Tibial nerve (tissue), 4 donors: Measurements from ENCODE around the gene FOXRED1. TPM values are rescaled to one million over a fixed set of nuclear protein-coding genes. Genes with fewer than 3 reads are reported as not detected.

Experiments used
- DNase-seq, 2 donors: peaks; one replicate each; pipeline ENCODE4 v3.0.0-alpha.2; 2019; ENCODE audit warnings: low spot score in 2 of 2
- H3K27ac ChIP-seq, 4 donors: fragments of 200-600 bp; sonication (generic) in 3 of 4; one replicate each; pipeline ENCODE4 v1.5.1; 2017 to 2019; ENCODE audit warnings: mild to moderate bottlenecking in 1 of 4
- H3K27me3 ChIP-seq, 2 donors: fragments of 200-600 bp; sonication (generic) in 1 of 2; one replicate each; pipeline versions ENCODE4 v1.5.1 to v1.6.0; 2017 to 2019
- H3K36me3 ChIP-seq, 3 donors: fragments of 200-600 bp; sonication (generic); one replicate each; pipeline ENCODE4 v1.5.1; 2018 to 2019
- H3K4me1 ChIP-seq, 4 donors: fragments of 200-600 bp; sonication (generic) in 3 of 4; one replicate each; pipeline ENCODE4 v1.5.1; 2017 to 2019
- H3K4me3 ChIP-seq, 4 donors: fragments of 200-600 bp; sonication (generic) in 3 of 4; one replicate each; pipeline ENCODE4 v1.5.1; 2017 to 2019; ENCODE audit warnings: mild to moderate bottlenecking in 1 of 4, moderate library complexity in 1 of 4
- H3K9me3 ChIP-seq, 4 donors: fragments of 200-600 bp; sonication (generic) in 3 of 4; one replicate each; pipeline ENCODE4 v1.5.1; 2017 to 2019
- CTCF ChIP-seq, 5 experiments: fragments of 200-600 bp in 3 of 5; fragments of 450-650 bp in 2 of 5; sonication (generic) in 3 of 5; IDR thresholded peaks; one replicate each; pipeline ENCODE4 v1.5.1; 2016 to 2019; ENCODE audit warnings: antibody characterized with exemption in 5 of 5, mild to moderate bottlenecking in 3 of 5, moderate library complexity in 2 of 5
- EP300 ChIP-seq, 2 donors: sonication (generic); formaldehyde crosslinking; IDR thresholded peaks; one replicate each; pipeline ENCODE4 v1.6.1; 2017; ENCODE audit warnings: antibody characterized with exemption in 2 of 2, mild to moderate bottlenecking in 1 of 2
- POLR2A ChIP-seq, 2 donors: fragments of 450-650 bp; IDR thresholded peaks; one replicate each; pipeline ENCODE4 v1.6.1; 2017; ENCODE audit warnings: antibody characterized with exemption in 2 of 2, mild to moderate bottlenecking in 2 of 2, moderate library complexity in 2 of 2
- WGBS, 2 donors: methylation state at CpG; one replicate each; pipeline ENCODE4 v1.1.5; 2018; 5-methylcytosine and 5-hydroxymethylcytosine counted together
- total RNA-seq, 4 donors: library from RNA; depleted of rRNA; stranded (reverse); fragments of >200 nt; gene quantifications; one replicate each; pipeline ENCODE4 v1.1.0, GENCODE V29; 2016

FOXRED1 gene
- total RNA-seq, 4 donors from 2014 or later = 17.9 to 29.5 (median 20.4) TPM

- Histone ChIP-seq H3K4me3 (no peak overlapping the region), H3K9me3 (no peaks in the 10 kb centered on the region), H3K27ac (peak overlapping the region in 1 of 4 donors; percentile 43), H3K36me3 (peaks cover 0 to 24% (median 0%) of the 10 kb centered on the region in 3 donors), H3K4me1 (peaks cover 0 to 47% (median 17%) of the 10 kb centered on the region in 4 donors), H3K27me3 (no peaks in the 10 kb centered on the region)
- DNase-seq = no peak
- 55 to 68% methylated on average over 8 of the region's 8 CpGs for WGBS, 2 donors
- TF ChIP-seq CTCF (IDR thresholded peaks at IDR 0.05) (no peak), POLR2A (IDR thresholded peaks at IDR 0.05) (no peak), EP300 (IDR thresholded peaks at IDR 0.05) (no peak)
These were observed 44.0 kb downstream of the FOXRED1 start for GRCh38 chr11:126312961-126313360.

GRCh38 chr11:126313826-126314225 lies 44.9 kb downstream of the FOXRED1 start:
- TF ChIP-seq POLR2A (IDR thresholded peaks at IDR 0.05) = no peak
- TF ChIP-seq CTCF (IDR thresholded peaks at IDR 0.05) = no peak
- TF ChIP-seq EP300 (IDR thresholded peaks at IDR 0.05) = no peak
- WGBS, 2 donors = 79 to 81% methylated on average over 5 of the region's 5 CpGs
- Histone ChIP-seq H3K4me1 (peaks cover 0 to 48% (median 23%) of the 10 kb centered on the region in 4 donors), H3K27ac (no peak overlapping the region), H3K36me3 (peaks cover 0 to 24% (median 0%) of the 10 kb centered on the region in 3 donors), H3K27me3 (no peaks in the 10 kb centered on the region), H3K9me3 (no peaks in the 10 kb centered on the region), H3K4me3 (no peak overlapping the region)
- no peak for DNase-seq

GRCh38 chr11:126317432-126317755 lies 48.4 kb downstream of the FOXRED1 start:
- no peaks in the 10 kb centered on the region for H3K27me3 ChIP-seq
- H3K27ac ChIP-seq = peak overlapping the region; percentile 64 to 96 (median 79)
- H3K4me3 ChIP-seq = peak overlapping the region in 1 of 4 donors; percentile 25
- 12 to 20% methylated on average over 1 of the region's 1 CpG for whole genome bisulfite sequencing, 2 donors
- H3K4me1 ChIP-seq = peaks cover 0 to 43% (median 21%) of the 10 kb centered on the region in 4 donors
- TF ChIP-seq POLR2A (IDR thresholded peaks at IDR 0.05) (no peak), CTCF (IDR thresholded peaks at IDR 0.05) (no peak), EP300 (IDR thresholded peaks at IDR 0.05) (no peak)
- H3K9me3 ChIP-seq = no peaks in the 10 kb centered on the region
- H3K36me3 ChIP-seq = peaks cover 0 to 18% (median 0%) of the 10 kb centered on the region in 3 donors
- DNase-seq = no peak

- TF ChIP-seq POLR2A (IDR thresholded peaks at IDR 0.05) (peak in 1 of 2 donors; percentile 15), CTCF (IDR thresholded peaks at IDR 0.05) (no peak), EP300 (IDR thresholded peaks at IDR 0.05) (peak; percentile 13 to 62)
- Histone ChIP-seq H3K9me3 (no peaks in the 10 kb centered on the region), H3K36me3 (peaks cover 0 to 12% (median 0%) of the 10 kb centered on the region in 3 donors), H3K4me3 (peak overlapping the region; percentile 1 to 25 (median 6)), H3K27me3 (no peaks in the 10 kb centered on the region), H3K27ac (peak overlapping the region; percentile 64 to 96 (median 79)), H3K4me1 (peaks cover 0 to 37% (median 21%) of the 10 kb centered on the region in 4 donors)
- peak; percentile 73 to 83 for DNase-seq
- WGBS, 2 donors = 10 to 23% methylated on average over 14 of the region's 14 CpGs
These were observed 49.0 kb downstream of the FOXRED1 start for GRCh38 chr11:126317756-126318573.
